Fibroblast of lung (primary cell): ENCODE data around the gene UBE2J2. TPM values are rescaled to one million over a fixed set of nuclear protein-coding genes. Genes with fewer than 3 reads are reported as not detected.

Experiments
- DNase-seq, 2 donors: peaks; one replicate each; pipeline versions ENCODE4 v3.0.0 to v3.0.0-alpha.2; 2010; ENCODE audit warnings: low read depth in 2 of 2
- H2AFZ ChIP-seq: 2 replicates; pipeline ENCODE4 v1.5.1; 2012; ENCODE audit warnings: low read length, control low read depth, inconsistent platforms
- H3K27ac ChIP-seq: 2 replicates; pipeline ENCODE4 v1.5.1; 2011; ENCODE audit warnings: low read length, control low read depth; ENCODE audit not compliant: insufficient read depth
- H3K27me3 ChIP-seq: 2 replicates; pipeline ENCODE4 v1.5.1; 2011; ENCODE audit warnings: mild to moderate bottlenecking, low read length; ENCODE audit not compliant: control insufficient read depth, insufficient read depth
- H3K36me3 ChIP-seq: 2 replicates; pipeline ENCODE4 v1.5.1; 2011; ENCODE audit warnings: low read length; ENCODE audit not compliant: control insufficient read depth, insufficient read depth
- H3K4me1 ChIP-seq: 2 replicates; pipeline ENCODE4 v1.5.1; 2011; ENCODE audit warnings: low read length; ENCODE audit not compliant: control insufficient read depth, insufficient read depth; ENCODE audit errors: extremely low read depth
- H3K4me2 ChIP-seq: 2 replicates; pipeline ENCODE4 v1.5.1; 2011; ENCODE audit warnings: low read length, control low read depth; ENCODE audit not compliant: insufficient read depth; ENCODE audit errors: extremely low read depth
- H3K4me3 ChIP-seq, 4 experiments: fragments of 200-600 bp in 1 of 4; sonication (generic) in 1 of 4; replicated peaks in 1 of 4; 2 replicates each; pipeline ENCODE4 v1.5.1; 2011 to 2016; ENCODE audit warnings: low read length in 4 of 4, low read depth in 3 of 4, mild to moderate bottlenecking in 3 of 4, control low read depth in 2 of 4, inconsistent platforms in 1 of 4, mixed read lengths in 1 of 4; ENCODE audit not compliant: insufficient read depth in 1 of 4; ENCODE audit errors: control extremely low read depth in 1 of 4
- H3K79me2 ChIP-seq: 2 replicates; pipeline ENCODE4 v1.5.1; 2012; ENCODE audit warnings: mild to moderate bottlenecking, low read length, inconsistent platforms; ENCODE audit not compliant: control insufficient read depth, insufficient read depth
- H3K9ac ChIP-seq: 2 replicates; pipeline ENCODE4 v1.5.1; 2011; ENCODE audit warnings: mild to moderate bottlenecking, low read length, control low read depth; ENCODE audit not compliant: insufficient read depth
- H3K9me3 ChIP-seq: 2 replicates; pipeline ENCODE4 v1.5.1; 2012; ENCODE audit warnings: low read depth, low read length; ENCODE audit not compliant: control insufficient read depth, insufficient read depth
- H4K20me1 ChIP-seq: 2 replicates; pipeline ENCODE4 v1.5.1; 2011; ENCODE audit warnings: low read length; ENCODE audit not compliant: control insufficient read depth, insufficient read depth; ENCODE audit errors: extremely low read depth
- EZH2 ChIP-seq: IDR thresholded peaks from 2 replicates; pipeline ENCODE4 v1.5.1; 2012; ENCODE audit warnings: low read length, control low read depth, mild to moderate bottlenecking; ENCODE audit errors: missing control alignments
- polyA plus RNA-seq, 2 donors: library from polyadenylated mRNA; depleted of rRNA in 1 of 2; stranded (reverse) in 1 of 2; unstranded in 1 of 2; fragments of >200 nt; gene quantifications; 2 replicates each; pipeline ENCODE4 v1.2.1, GENCODE V29; 2011 to 2012; ENCODE audit warnings: missing spikeins in 1 of 2
- total RNA-seq: library from RNA; depleted of rRNA; stranded (reverse); fragments of >200 nt; gene quantifications from 2 replicates; pipeline ENCODE4 v1.2.1, GENCODE V29; 2014
- TF ChIP-seq, protein P1 (sequence below), 2 donors: IDR thresholded peaks in 1 of 2; conservative IDR thresholded peaks in 1 of 2; 1 replicate in 1 of 2; 2 replicates in 1 of 2; pipeline ENCODE4 v1.5.1; 2011 to 2012; ENCODE audit warnings: low read length in 2 of 2, control low read depth in 1 of 2, inconsistent platforms in 1 of 2, low read depth in 1 of 2, mild to moderate bottlenecking in 1 of 2

Gene UBE2J2
- total and polyA plus RNA-seq, 2 donors (not counting 1 experiment from before 2014, with no cell fraction given) = 32.3 to 47.2 TPM

DNA sequence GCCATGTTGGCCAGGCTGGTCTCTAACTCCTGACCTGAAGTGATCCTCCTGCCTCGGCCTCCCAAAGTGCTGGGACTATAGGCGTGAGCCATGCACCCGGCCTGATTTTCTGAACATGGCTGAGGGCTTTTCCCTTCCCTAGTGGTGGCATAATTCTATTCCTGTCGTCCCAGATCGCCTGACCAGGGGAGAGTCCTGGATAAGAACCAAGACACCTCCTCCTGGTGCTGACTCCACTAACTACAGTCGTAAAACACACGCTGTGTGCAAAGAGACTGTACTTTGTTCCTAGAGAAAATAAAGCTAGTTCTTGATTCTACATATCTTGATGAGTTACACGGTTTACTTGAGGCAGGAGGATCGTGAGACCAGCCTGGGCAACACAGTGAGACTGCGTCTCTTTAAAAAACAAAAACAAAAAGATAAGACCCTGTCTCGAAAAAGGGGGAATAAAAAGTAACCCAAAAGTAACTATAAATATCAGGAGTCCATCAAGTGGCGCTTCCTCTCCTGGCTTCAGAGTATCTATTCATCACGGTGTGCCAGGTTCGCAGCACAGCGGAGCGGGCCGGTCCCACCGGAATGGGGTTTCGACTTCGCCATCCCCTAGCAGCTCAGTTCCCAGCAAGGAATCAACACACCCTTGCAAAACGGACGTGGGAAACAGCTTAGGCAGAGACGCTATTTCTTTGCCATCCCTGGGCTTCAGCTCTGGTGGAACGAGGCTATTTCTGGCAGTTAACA, 42.8 kb downstream of the UBE2J2 start:
- TF ChIP-seq EZH2 = no peak
- TF ChIP-seq, protein P1, sequence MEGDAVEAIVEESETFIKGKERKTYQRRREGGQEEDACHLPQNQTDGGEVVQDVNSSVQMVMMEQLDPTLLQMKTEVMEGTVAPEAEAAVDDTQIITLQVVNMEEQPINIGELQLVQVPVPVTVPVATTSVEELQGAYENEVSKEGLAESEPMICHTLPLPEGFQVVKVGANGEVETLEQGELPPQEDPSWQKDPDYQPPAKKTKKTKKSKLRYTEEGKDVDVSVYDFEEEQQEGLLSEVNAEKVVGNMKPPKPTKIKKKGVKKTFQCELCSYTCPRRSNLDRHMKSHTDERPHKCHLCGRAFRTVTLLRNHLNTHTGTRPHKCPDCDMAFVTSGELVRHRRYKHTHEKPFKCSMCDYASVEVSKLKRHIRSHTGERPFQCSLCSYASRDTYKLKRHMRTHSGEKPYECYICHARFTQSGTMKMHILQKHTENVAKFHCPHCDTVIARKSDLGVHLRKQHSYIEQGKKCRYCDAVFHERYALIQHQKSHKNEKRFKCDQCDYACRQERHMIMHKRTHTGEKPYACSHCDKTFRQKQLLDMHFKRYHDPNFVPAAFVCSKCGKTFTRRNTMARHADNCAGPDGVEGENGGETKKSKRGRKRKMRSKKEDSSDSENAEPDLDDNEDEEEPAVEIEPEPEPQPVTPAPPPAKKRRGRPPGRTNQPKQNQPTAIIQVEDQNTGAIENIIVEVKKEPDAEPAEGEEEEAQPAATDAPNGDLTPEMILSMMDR (conservative IDR thresholded peaks at IDR 0.05 in 1 of 2, IDR thresholded peaks at IDR 0.05 in 1 of 2; ENCODE audit: low read depth in 1 of 2, low read length in 2 of 2) = peak; percentile 28 to 39
- H3K9me3 ChIP-seq = no peaks in the 10 kb centered on the region
- H3K4me3 ChIP-seq = peak overlapping the region; percentile 67 to 86 (median 78)
- peak overlapping the region; percentile 96 for H3K9ac ChIP-seq
- no peaks in the 10 kb centered on the region for H3K27me3 ChIP-seq
- peaks cover 7% of the 10 kb centered on the region for H3K4me1 ChIP-seq
- H3K79me2 ChIP-seq = peaks cover 69% of the 10 kb centered on the region
- DNase-seq = peak; percentile 69 to 70
- peaks cover 24% of the 10 kb centered on the region for H3K36me3 ChIP-seq
- no peaks in the 10 kb centered on the region for H4K20me1 ChIP-seq
- peak overlapping the region; percentile 88 for H3K4me2 ChIP-seq
- H2AFZ ChIP-seq = peak overlapping the region; percentile 1
- H3K27ac ChIP-seq = peak overlapping the region; percentile 91

DNA sequence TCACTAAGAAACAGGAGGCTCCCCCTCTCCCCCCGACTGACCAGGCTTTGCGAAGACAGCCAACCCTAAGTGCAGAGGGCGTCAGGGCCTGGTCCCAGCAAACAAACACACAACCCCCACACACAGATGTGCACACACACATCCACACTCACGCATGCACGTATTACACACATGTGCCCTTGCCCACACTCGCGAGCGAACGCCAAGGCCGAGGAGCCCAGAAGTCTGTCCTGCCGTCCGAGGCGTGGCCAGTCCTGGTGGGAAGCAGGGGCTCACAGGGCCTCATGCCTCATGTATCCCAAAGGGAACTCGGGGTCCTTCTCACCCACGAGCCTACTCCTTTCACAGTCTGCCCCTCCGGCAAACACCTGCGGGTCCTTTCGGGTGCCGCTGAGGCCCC, 43.9 kb downstream of the UBE2J2 start:
- no peak overlapping the region for H3K9ac ChIP-seq
- H4K20me1 ChIP-seq = no peaks in the 10 kb centered on the region
- no peaks in the 10 kb centered on the region for H3K9me3 ChIP-seq
- H3K4me1 ChIP-seq = peaks cover 7% of the 10 kb centered on the region
- H3K79me2 ChIP-seq = peaks cover 79% of the 10 kb centered on the region
- no peak for DNase-seq
- peak overlapping the region; percentile 75 for H3K4me2 ChIP-seq
- no peak overlapping the region for H2AFZ ChIP-seq
- H3K36me3 ChIP-seq = peaks cover 32% of the 10 kb centered on the region
- no peaks in the 10 kb centered on the region for H3K27me3 ChIP-seq
- no peak overlapping the region for H3K4me3 ChIP-seq
- no peak for TF ChIP-seq EZH2
- TF ChIP-seq, protein P1 (conservative IDR thresholded peaks at IDR 0.05 in 1 of 2, IDR thresholded peaks at IDR 0.05 in 1 of 2; ENCODE audit: low read depth in 1 of 2, low read length in 2 of 2) = no peak
- H3K27ac ChIP-seq = no peak overlapping the region

DNA sequence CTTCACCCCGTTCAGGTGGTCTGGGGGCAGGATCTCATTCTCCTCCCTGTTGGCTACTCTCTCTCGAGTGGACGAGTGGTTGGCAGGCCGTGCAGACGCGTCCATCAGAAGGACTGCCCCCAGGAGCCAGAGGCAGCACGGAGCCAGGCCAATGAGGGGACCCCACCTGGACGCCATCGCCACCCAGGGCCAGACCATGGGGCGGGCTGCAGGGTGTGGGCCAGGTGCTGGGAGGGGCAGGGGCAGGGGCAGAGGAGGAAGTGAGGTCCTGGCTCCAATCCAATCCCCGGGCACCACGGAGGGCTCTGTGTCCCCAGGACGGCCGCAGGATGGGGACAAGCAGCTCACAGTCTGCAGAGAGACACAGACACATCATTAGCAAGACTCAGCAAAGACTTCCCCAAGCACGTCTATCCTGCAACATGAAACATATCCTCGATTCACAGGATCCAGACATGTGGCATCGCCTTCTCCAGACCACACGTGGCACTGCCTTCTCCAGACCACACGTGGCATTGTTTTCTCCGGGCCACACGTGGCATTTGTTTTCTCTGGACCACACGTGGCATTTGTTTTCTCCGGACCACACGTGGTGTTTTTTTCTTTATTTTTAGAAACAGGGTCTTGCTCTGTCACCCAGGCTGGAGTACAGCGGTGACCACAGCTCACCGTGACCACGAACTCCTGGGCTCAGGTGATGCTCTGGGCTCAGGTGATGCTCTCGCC, 44.9 kb downstream of the UBE2J2 start:
- H3K9ac ChIP-seq = no peak overlapping the region
- no peak overlapping the region for H2AFZ ChIP-seq
- no peak for DNase-seq
- H3K27ac ChIP-seq = no peak overlapping the region
- peaks cover 7% of the 10 kb centered on the region for H3K4me1 ChIP-seq
- H3K4me3 ChIP-seq = no peak overlapping the region
- no peaks in the 10 kb centered on the region for H3K27me3 ChIP-seq
- H3K4me2 ChIP-seq = no peak overlapping the region
- TF ChIP-seq, protein P1 (conservative IDR thresholded peaks at IDR 0.05 in 1 of 2, IDR thresholded peaks at IDR 0.05 in 1 of 2; ENCODE audit: low read depth in 1 of 2, low read length in 2 of 2) = no peak
- no peak for TF ChIP-seq EZH2
- H3K9me3 ChIP-seq = no peaks in the 10 kb centered on the region
- peaks cover 31% of the 10 kb centered on the region for H3K36me3 ChIP-seq
- peaks cover 79% of the 10 kb centered on the region for H3K79me2 ChIP-seq
- H4K20me1 ChIP-seq = no peaks in the 10 kb centered on the region
